Measurements from ENCODE around the gene GRIA3.

Gene GRIA3

DNA sequence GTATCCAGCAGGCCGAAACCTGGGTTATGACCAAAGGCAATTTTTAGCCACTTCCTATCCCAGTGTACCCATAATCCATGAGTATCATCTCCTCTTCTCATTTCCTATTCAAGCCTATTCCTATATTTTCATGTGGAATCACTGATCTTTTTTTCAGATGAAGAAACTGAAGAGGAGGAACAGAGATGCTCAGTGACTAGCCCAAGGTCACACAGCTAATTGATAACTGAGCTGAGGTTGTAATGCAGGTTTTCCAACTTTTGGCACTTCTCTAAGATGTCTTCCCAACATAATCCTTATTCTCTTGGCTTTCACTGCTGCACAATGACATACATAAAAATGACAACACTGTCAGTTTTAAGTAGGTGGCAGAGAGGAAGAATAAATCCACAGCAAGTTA lies 15.3 kb downstream of the GRIA3 start:
- no peak for DNase-seq

DNA sequence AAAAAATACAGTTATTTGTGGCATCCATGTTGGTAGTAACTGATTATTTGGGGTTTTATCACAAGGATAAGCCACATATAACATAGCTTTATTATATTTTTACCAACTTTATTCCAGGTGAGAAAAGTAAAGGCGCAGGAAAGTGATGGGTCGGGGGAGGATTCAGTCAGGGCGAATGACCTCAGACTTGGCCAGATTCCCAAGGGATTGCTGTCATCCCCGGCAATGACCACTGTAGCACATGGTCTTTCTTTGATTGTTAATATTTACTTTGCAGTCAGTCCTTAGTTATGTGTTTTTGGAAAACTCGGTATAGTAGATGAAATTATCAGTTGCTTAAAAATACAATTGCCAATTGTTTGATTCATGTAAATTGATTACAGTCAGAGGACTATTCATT lies 17.6 kb downstream of the GRIA3 start:
- no peak for DNase-seq

DNA sequence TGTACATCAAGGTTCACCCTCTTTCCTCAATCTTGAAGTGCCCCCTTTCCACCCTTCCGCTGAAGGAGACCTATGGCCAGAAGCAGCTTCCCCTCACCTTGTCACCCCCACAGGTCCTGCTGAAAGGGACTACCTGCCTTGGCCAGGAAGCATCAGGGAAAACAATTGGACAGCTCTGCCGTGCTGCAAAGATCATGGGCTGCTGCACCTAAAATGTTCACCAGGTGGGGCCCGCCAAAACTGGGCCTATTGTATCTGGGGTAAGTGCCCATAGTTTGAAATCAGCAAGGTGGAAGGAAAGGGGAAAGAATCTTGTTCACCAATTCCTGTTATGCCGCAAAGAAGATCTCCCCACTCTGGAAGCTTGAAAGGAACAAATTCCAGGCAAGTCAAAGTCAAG lies 18.4 kb downstream of the GRIA3 start:
- DNase-seq, result no peak

DNA sequence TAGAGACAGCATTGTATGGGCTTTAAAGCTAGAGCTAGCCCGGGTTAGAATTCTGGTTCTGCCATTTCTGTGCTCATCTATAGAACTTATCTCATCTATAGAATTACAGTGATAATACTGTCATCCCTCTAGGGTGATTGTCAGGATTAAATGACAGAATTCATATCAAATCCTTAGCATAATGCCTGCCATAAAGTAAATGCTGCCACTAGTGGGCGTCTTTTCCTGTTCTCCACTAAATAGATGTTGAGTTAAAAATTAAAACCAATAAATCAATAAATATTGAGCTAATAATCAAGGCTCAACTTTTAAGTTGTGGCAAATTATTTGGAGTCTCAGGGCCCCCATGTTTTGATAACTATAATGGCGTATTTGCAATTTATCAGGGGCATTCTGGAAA lies 19.7 kb downstream of the GRIA3 start:
- DNase-seq, result no peak

DNA sequence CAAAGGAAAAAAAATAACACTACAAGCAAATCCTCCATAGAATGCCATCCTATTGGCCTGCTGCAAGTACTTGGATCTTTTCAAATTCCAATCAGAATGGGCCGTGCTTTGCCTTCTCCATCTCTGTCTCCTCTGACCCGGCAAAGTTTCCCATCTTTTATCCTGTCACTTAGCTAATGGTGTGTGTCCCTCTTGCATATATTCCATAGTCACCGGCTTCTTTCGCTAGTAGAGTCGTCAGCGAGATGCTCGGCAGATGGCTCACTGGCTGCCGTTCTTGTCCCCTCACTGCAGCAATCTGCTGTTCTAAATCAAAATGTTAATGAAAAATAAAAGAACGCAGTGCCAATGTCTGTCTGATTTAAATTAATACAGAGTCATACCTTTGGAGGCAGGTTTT lies 22.1 kb downstream of the GRIA3 start:
- no peak for DNase-seq

DNA sequence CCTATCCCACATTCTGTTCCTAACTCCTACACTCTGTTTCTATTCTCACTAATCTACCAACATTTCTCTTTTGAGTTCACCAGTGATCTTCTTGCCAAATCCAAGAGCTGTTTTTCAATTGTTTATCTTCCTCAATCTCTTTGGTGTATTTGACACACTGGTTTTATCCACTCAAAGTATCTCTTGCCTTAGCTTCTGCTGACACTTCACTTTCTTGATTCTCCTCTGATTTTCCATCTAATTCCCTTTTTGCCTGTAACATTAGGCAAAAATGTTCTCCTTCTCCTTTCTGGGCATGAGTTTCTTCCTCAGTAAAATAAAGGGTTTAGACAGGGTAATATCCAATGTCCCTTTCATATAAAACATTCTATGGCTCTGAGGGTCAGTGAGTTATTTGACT lies 26.2 kb downstream of the GRIA3 start:
- DNase-seq, result no peak

DNA sequence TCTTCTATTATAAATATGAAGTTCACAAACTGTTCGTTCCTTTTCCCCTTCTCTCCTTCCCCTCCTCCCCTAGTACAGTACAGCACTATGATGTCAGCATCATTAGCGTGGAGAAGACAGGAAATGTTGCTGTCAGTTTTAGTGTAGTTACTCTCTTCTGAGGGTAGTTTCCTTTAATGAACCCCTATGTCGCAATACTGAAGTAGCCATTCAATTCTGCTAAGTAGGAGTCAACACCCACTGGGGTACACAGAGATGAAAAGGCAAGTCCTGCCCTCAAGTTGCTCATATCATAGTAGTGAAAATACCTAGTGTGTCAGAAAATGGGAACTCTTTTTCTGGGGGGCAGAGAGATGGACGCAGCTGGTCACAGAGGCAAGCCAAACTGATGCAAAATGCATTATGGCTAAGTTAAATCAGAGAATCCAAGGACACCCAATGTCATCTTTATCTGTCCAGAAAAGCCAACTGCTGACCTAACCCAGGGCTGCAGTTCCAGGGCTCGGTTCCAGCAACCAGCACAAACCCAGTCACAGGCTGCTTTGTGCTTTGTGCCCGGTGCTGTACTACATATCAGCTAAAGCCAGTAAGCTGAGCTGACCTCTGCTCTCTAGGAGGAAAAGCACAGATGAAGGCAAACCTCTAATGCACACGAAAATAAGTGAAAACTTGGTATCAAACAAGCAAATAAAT lies 31.5 kb downstream of the GRIA3 start:
- no peak for DNase-seq

DNA sequence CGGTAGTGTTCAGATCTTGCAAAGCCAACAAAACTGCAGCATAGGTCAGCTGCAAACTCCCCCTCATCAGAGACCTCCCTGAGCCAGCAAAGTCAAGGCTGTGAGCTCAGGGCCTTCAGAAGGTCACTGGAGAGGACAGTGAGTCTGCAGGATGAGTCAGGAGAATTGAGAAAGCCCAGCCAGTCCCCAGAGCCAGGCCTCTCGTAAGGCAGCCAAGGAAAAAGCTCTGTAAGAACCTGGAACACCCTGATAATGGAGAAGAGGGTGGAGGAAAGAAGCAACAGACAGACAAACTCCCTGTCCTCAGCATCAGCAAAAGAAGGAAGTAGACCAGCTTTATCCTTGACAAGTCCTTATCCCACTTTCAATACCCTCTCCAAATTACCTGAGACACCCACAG lies 33.0 kb downstream of the GRIA3 start:
- DNase-seq, result no peak

DNA sequence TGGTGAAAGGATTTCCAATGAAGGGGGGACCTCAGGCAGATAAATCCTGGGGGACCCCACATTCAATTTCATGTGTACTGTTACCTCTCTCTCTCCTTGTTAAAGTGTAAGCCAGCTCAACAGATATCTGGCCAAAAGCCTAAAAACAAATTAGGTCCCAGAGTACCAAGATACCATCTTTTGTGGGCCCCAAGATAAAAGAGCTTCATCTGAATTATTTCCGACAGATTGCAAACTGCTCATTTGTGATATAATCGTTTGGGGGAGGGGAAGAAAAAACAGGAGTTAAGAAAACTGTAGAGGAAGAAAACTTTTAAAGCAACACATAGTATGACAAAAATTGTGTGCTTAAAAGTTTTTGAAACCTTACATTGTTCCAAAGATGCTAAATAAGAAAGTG lies 33.6 kb downstream of the GRIA3 start:
- no peak for DNase-seq

DNA sequence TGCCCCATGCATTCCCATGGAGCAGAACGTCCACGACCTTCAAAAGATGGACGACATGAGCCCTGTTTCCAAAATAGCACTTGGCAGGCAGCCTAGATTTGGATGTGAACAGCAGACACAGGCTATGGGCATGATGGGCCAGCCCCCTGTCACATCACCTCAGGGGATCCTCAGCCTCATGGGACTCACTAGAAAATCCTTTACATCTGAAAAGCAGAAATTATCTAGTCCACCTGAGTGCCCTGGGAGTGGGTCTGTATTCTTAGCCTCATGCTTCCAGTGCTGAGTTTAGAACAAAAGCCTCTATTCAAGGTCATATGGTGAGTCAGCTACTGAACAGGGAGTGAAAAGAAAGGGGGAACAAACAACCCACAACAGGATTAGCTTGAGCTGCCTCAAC lies 35.8 kb downstream of the GRIA3 start:
- DNase-seq, result no peak

DNA sequence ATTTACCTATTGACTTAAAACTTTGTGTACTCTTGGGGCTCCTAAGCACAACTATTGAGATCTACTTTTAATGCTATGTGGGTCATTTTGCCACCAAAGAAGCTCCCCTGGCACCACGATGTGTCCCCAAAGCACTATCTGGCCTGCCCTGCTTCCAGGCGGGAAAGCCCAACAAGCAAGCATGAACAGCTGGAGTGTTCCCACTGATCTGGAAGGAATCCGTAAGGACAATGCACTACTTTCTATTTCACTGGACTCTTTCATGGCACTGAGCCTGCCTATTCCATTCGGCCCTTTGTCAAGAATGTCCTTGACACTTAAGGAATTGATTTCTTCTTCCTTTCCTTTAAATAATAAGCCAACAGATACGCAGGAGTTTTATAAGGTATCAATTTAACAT lies 38.8 kb downstream of the GRIA3 start:
- no peak for DNase-seq

DNA sequence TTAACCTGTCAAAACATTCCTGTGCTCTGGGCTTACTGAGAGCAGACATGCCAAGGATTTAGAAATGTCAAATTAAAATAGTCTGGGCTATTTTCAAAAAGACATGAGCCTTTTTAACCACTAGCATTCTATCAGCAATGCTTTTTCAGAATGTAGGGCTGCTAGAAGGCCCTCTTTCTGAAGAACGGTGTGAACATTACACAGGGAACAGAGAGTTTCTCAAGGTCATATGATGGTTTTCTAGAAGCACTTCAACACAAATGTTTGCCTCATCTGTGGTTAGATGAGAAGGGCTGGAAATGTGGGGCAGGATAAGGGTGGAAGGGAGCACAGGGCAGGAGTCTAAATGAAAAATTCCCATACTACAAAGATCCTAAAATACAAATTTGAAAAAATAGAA lies 39.3 kb downstream of the GRIA3 start:
- DNase-seq, result no peak

DNA sequence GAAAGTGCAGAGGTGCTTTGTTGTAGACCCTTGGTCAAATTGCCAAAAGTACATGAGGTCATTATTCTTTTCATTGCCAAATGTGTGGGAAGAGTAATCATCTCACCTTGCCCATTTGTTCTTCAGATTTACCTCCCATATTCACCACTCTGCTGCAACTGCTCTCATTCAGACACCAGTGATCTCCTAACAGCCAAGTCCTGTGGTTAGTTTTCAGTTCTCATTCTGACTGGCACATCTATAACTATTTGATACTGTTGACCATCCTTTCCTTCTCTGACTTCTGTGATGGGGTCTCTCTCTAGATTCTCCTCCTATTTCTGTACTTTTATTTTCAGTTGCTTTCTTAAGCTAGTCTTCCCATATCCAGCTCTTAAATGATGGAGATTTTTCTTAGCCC lies 39.8 kb downstream of the GRIA3 start:
- no peak for DNase-seq

DNA sequence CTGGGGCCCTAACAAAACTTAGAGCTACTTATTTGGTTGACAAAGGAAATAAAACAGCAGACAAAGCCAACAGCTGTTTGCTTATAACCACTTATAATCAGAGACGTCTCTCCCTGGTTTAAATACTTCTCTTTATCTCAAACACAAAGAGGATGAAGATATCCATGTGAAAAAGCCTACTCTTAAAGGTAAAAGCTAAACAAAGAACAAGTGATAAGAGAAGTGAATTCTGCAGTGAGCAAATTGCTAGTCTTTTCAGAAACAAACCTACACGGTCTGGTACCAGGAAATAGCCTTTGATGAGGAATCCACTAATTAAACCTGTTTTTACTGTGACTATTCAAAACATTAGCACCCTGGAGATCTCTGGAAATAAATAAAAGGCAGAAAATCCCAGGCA lies 46.7 kb downstream of the GRIA3 start:
- no peak for DNase-seq

DNA sequence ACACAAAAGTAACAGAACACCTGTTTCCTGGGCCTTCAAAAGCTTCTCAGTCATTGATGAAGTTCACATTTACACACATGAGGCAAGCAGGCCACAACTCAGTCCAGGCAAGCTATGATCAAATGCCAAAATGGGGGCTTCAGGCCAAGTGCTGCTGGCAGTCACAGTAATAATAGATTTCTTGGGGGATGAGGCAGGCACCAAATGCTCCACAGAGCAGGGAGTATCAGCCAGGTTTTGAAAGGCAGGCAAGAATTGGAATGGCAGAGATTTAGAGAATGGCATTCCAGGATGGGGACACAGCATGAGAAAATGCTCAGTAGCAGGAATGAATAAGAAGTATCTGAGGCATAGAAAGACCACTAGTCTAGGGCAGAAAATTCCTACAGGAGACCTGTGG lies 52.8 kb downstream of the GRIA3 start:
- DNase-seq, result no peak

DNA sequence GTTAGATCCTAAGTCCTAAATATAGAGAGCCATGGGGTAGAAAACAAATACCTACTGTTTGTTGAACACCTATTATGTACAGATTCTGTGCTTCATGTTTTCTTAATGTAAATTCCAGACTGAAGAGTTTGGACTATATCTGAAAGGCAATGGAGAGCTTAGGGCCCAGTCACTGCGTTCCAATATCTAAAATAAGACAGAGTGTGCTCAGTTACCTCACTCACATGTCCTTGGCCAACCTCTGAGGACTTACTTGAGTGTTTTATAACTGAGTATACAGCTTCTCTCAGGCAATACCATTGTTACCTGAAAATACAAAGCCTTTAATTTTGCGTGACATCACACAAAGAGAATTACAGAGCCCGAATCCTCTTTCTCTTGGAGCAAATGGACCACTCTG lies 53.2 kb downstream of the GRIA3 start:
- DNase-seq, result no peak

DNA sequence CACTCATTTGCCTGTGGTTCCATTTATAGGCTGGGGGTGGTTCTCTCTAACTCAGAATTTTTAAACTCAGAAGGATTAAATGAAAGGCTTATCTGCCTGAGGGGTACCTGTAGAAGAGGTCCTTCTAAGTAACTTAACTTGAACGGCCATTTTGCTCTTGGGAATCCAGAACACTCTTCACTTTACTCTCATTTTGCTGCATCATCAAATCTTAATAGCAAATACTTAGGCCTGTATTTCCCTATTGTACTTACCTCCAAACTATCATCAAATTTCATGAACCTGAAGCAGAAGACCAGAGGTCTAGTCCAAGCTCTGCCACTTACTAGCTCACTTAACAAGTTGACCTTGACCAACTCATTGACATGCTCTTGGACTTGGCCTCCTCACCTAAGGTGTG lies 70.4 kb downstream of the GRIA3 start:
- DNase-seq, result no peak

DNA sequence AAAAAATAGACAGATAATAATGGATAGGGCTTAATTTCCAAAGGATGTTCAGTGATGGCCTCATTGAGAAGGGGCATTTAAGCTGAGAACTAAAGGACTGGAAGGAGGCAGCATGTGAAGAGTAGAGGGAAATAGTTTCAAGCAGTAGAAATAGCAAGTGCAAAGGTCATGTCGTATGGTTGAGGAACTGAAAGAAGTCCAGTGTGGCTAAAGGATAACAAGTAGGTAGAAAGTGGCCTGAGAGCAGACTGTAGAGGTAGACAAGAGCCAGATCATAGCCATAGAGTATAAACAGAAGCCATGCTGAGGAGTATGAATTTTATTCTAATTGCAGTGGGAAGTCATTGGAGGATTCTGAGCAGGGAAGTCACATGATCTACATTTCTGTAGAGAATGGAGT lies 72.3 kb downstream of the GRIA3 start:
- DNase-seq, result no peak

DNA sequence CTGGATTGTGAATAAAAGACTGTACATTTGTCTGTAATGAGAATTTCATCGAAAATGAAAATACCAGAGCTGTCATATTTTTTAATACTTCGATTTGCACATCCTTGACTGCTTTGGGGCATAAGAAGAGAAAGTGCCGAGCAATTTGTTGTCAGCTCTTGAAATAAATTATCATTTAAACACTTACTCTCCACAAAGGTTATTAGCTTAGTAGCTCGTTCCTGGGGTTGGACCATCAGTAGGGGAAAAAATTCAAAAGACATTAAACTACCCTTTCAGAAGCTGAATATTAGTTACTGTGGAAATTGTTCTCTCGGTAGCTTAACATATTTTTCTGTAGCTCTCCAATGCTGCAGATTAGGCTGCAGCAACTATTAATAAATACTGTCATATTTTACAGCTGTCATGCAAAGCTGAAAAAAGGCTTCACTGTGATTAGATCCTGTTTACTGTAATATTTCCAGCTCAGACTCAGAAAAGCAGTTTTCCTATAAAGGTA lies 76.9 kb downstream of the GRIA3 start:
- DNase-seq, result no peak

DNA sequence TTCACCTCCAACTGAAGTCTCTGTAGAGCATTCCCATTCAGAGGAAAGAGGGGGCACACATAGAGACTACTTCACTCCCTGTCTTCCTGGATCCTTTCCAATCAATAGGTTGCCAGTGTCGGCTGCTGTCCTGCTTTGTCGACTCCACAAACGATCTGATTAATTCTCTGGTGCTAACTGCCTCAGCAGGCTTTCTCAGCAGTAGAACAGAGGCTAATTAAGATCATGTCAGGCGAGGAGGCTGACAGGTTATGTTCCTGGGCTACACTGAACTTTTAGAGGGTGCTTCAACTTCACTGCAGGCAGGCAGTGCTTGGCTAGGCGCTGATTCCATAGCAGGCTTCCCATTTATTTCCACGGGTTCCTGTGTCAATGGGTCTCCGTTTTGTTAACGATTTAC lies 79.2 kb downstream of the GRIA3 start:
- DNase-seq, result no peak

DNA sequence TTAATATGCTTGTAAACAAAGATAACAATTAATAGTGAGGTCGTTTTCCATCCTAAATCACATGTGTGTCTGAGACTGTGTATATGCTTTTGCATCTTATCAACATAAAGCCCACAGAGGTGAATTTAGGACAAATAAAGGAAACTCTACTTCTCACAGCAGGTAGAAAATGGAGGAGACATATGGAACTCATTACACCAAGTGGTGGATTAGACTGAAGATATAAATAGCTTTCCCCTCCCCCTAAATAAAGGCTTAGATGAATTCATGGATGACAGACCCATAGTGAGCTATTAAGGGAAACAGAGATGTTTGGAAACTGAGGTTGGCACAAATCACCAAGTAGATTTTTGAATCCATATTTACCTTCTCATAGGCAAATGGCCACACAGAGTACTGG lies 79.7 kb downstream of the GRIA3 start:
- no peak for DNase-seq

DNA sequence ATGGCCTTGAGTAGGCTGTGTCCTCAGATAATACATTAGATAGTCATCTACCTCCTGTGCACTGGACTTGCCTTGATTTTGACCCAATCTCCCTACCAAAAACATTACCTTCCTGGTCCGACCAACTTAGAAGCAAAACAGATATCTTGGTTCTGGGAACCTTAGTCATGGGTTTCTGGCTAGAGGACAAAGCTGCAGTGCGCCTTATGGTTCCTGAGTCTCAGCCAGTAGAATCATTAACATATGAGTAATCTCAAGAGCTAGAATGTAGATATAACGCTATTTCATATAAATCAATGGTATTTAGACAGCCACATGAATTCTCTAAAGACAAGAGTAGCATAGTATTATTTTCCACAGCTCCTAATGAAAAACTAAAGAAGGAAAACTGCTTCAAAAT lies 83.1 kb downstream of the GRIA3 start:
- DNase-seq, result no peak

DNA sequence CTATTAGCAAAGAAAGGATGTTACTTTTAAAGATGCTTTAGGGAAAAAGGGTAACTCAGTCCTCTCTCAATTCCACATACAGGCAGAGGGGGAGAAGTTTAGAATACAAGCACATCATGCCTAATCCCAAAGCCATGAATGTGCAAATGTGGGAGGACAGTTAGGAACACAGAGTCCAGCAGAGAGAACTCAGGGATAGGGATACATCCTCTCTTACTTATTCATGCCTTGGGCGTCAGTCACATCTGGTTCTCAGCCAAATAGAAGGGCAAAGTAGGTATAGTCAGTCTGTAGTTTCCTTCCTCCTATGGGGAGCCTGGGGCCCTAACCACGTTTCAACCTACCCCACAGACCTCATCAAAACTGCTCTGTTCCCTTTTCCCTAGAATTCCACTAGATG lies 87.8 kb downstream of the GRIA3 start:
- no peak for DNase-seq

DNA sequence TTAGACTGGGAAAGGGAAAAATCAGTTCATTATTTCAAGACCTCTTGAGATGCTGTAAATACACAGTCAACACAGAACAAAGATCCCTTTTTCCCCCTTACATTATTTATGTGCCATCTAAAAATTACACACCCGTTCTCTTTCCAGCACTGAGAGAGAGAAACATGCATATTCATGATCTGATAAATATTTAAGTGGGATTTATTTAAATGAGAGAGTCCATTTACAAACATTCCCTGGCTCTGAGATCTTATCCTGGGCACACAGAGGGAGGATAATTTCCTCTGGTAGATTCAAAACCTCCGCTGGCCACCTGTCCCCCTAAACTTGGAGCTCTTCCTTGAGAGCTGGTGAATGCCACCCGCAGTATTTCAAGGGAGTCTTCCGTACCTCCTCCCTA lies 88.6 kb downstream of the GRIA3 start:
- DNase-seq, result no peak

DNA sequence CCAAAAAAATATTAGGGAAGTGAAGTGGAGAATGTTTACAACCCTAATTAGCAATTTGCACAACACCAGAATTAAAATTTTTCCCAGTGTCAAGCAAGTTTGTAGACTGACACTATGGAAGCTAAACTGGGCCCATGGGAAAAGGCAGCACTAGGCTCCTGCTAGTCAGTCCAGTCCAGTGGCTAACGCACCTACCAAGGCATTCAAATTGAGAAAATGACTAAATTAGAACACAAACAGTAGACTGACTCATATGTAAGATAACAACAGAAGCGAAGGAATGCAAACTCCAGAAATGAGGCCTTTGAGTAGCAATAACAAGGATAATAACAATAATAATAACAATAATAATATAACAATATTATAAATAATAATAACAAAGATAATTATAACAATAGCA lies 90.7 kb downstream of the GRIA3 start:
- no peak for DNase-seq

DNA sequence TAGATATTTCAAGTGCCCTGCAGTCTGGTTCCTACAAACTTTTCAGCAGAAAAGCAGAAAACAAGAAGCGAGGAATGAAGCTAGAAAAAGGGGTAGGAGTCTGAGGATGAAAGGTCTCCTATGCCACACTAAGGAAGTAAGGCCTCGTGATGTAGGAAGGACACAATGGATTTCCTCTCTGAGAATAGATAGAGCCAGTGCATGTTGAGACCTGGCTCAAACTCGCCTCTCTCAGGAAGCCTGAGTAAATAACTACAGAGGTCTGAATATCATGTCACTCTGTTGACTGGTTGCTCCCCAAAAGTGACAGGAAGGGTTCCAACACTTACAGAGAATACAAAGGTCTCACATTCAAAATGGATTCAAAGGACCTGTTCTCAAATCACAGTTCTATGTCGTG lies 93.3 kb downstream of the GRIA3 start:
- DNase-seq, result no peak
